A549 (cell line): Measurements from ENCODE around the gene VPS18.
A peak's percentile ranks its signal among the peaks of the same experiment; 100 is the strongest.

ENCODE experiments used
- BHLHE40 ChIP-seq: IDR thresholded peaks from 2 replicates; pipeline ENCODE4 v1.6.1; 2012; ENCODE audit warnings: low read depth, low read length, inconsistent platforms
- CBX8 ChIP-seq: fragments of 200-600 bp; sonication (generic); IDR thresholded peaks from 2 replicates; pipeline ENCODE4 v1.6.1; 2016
- CEBPB ChIP-seq, 2 experiments: fragments of >200 bp in 1 of 2; sonication (Bioruptor Twin) in 1 of 2; formaldehyde crosslinking in 1 of 2; IDR thresholded peaks; 2 replicates each; pipeline ENCODE4 v1.6.1; 2012 to 2016
- CHD2 ChIP-seq: fragments of 150-350 bp; IDR thresholded peaks from 2 replicates; pipeline ENCODE4 v1.6.1; 2014; ENCODE audit warnings: low read length; ENCODE audit not compliant: partially characterized antibody
- HEYL ChIP-seq: fragments of 250-450 bp; sonication (Bioruptor Pico); IDR thresholded peaks from 2 replicates; pipeline ENCODE4 v1.8.0; 2021; ENCODE audit warnings: mild to moderate bottlenecking, moderate library complexity
- JUNB ChIP-seq: fragments of >200 bp; sonication (Bioruptor Twin); formaldehyde crosslinking; IDR thresholded peaks from 2 replicates; pipeline ENCODE4 v1.6.1; 2016
- KDM1A ChIP-seq: fragments of 200-600 bp; sonication (generic); IDR thresholded peaks from 2 replicates; pipeline ENCODE4 v1.6.1; 2016; ENCODE audit warnings: low read depth, mild to moderate bottlenecking
- KDM5A ChIP-seq: fragments of 200-600 bp; sonication (generic); IDR thresholded peaks from 2 replicates; pipeline ENCODE4 v1.6.1; 2016; ENCODE audit warnings: antibody characterized with exemption, mild to moderate bottlenecking
- PHF8 ChIP-seq: fragments of 200-600 bp; sonication (generic); IDR thresholded peaks from 2 replicates; pipeline ENCODE4 v1.6.1; 2016; ENCODE audit warnings: low read depth, mild to moderate bottlenecking, antibody characterized with exemption, moderate library complexity, borderline replicate concordance
- POLR2A ChIP-seq: IDR thresholded peaks from 2 replicates; pipeline ENCODE4 v1.6.1; 2012; ENCODE audit warnings: mild to moderate bottlenecking, low read length
- SMC3 ChIP-seq: fragments of >200 bp; sonication (Bioruptor Twin); formaldehyde crosslinking; IDR thresholded peaks from 3 replicates; pipeline ENCODE4 v1.6.1; 2018; ENCODE audit warnings: inconsistent platforms
- TF ChIP-seq, protein P1 (sequence below): fragments of 200-600 bp; sonication (generic); IDR thresholded peaks from 2 replicates; pipeline ENCODE4 v1.6.1; 2016; ENCODE audit warnings: antibody characterized with exemption, mild to moderate bottlenecking, moderate library complexity
- TF ChIP-seq, protein P2 (sequence below): fragments of >200 bp; sonication (Bioruptor Twin); formaldehyde crosslinking; IDR thresholded peaks from 3 replicates; pipeline ENCODE4 v1.5.1; 2016

DNA sequence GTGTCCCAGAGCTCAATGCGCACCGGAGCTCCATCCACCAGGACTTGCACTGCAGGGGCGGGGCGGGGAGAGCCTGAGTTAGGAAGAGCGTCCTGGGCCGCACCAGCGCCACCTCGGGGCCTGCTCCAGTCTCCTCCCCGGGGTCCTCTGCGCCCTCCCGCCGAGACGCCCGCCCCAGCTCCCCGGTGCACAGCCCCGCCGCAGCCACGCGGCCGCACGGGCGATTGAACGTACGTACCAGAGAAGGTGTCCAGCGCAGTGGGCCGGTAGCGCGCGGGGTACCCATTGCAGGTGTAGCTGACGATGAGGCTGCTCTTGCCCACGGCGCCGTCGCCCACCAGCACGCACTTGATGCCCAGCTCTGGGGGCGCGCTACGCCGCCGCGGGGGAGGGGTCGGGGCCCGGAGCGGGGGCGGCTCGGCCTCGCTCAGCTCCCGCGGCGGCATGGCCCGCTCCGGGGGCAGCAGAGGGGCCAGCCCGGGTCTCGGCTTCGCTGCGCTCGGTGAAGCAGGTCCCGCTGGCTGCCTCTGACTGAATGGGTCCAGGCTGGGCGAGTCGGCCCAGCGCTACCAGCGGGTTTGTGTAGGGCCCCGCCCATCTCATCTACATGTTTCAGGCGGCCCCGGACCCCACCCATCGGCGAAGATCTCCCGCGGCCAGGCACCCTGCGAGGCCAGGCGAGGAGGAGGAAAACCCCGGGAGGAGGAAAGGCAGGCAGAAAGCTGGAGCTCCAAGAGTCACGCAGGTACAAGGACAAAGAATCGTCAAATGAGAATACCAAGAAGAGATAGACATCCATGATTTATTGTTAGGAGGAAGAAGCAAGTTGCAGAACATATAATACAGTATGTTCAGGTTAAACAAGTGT lies 20.3 kb upstream of the VPS18 start, which contains the start of gene RHOV:
- TF ChIP-seq KDM1A: no peak
- peak; percentile 57 for TF ChIP-seq POLR2A
- TF ChIP-seq, protein P1, sequence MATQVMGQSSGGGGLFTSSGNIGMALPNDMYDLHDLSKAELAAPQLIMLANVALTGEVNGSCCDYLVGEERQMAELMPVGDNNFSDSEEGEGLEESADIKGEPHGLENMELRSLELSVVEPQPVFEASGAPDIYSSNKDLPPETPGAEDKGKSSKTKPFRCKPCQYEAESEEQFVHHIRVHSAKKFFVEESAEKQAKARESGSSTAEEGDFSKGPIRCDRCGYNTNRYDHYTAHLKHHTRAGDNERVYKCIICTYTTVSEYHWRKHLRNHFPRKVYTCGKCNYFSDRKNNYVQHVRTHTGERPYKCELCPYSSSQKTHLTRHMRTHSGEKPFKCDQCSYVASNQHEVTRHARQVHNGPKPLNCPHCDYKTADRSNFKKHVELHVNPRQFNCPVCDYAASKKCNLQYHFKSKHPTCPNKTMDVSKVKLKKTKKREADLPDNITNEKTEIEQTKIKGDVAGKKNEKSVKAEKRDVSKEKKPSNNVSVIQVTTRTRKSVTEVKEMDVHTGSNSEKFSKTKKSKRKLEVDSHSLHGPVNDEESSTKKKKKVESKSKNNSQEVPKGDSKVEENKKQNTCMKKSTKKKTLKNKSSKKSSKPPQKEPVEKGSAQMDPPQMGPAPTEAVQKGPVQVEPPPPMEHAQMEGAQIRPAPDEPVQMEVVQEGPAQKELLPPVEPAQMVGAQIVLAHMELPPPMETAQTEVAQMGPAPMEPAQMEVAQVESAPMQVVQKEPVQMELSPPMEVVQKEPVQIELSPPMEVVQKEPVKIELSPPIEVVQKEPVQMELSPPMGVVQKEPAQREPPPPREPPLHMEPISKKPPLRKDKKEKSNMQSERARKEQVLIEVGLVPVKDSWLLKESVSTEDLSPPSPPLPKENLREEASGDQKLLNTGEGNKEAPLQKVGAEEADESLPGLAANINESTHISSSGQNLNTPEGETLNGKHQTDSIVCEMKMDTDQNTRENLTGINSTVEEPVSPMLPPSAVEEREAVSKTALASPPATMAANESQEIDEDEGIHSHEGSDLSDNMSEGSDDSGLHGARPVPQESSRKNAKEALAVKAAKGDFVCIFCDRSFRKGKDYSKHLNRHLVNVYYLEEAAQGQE: no peak
- TF ChIP-seq, protein P2, sequence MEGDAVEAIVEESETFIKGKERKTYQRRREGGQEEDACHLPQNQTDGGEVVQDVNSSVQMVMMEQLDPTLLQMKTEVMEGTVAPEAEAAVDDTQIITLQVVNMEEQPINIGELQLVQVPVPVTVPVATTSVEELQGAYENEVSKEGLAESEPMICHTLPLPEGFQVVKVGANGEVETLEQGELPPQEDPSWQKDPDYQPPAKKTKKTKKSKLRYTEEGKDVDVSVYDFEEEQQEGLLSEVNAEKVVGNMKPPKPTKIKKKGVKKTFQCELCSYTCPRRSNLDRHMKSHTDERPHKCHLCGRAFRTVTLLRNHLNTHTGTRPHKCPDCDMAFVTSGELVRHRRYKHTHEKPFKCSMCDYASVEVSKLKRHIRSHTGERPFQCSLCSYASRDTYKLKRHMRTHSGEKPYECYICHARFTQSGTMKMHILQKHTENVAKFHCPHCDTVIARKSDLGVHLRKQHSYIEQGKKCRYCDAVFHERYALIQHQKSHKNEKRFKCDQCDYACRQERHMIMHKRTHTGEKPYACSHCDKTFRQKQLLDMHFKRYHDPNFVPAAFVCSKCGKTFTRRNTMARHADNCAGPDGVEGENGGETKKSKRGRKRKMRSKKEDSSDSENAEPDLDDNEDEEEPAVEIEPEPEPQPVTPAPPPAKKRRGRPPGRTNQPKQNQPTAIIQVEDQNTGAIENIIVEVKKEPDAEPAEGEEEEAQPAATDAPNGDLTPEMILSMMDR: peak; percentile 40
- TF ChIP-seq JUNB: no peak
- TF ChIP-seq CHD2: no peak
- TF ChIP-seq PHF8: peak; percentile 72; the same call in 1 of the 2 replicates
- no peak for TF ChIP-seq HEYL (CRISPR knock-in tag)
- no peak for TF ChIP-seq CBX8
- no peak for TF ChIP-seq CEBPB (IDR thresholded peaks at IDR 0.05)
- TF ChIP-seq BHLHE40: no peak
- no peak for TF ChIP-seq KDM5A
- TF ChIP-seq SMC3: peak; percentile 48
